Keratinocyte (primary cell): ENCODE measurements around the gene PURA. TPM values are rescaled to one million over a fixed set of nuclear protein-coding genes. Genes with fewer than 3 reads are reported as not detected.
A peak's percentile ranks its signal among the peaks of the same experiment; 100 is the strongest.

Experiments used
- DNase-seq: peaks from one replicate; pipeline ENCODE4 v3.0.0-alpha.2; 2011; ENCODE audit warnings: low read depth, missing footprints, low spot score
- FAIRE-seq: peaks from 2 replicates; lab custom pipeline; 2011; peaks lifted over from hg19 to GRCh38; lab: Jason Lieb, UNC
- H2AFZ ChIP-seq: 2 replicates; pipeline ENCODE4 v1.6.0; 2012; ENCODE audit warnings: low read length, control low read depth, inconsistent platforms; ENCODE audit not compliant: control insufficient read depth
- H3K27ac ChIP-seq: 2 replicates; pipeline ENCODE4 v1.5.1; 2011; ENCODE audit warnings: low read length; ENCODE audit not compliant: control insufficient read depth, insufficient read depth
- H3K27me3 ChIP-seq: 3 replicates; pipeline ENCODE4 v1.6.0; 2011; ENCODE audit warnings: low read length; ENCODE audit not compliant: control insufficient read depth, insufficient read depth; ENCODE audit errors: extremely low read depth
- H3K36me3 ChIP-seq, 2 experiments: 2 replicates in 1 of 2; 3 replicates in 1 of 2; pipeline ENCODE4 v1.5.1; 2011; ENCODE audit warnings: low read length in 2 of 2, mild to moderate bottlenecking in 1 of 2; ENCODE audit not compliant: control insufficient read depth in 2 of 2, insufficient read depth in 2 of 2; ENCODE audit errors: extremely low read depth in 1 of 2
- H3K4me1 ChIP-seq: 3 replicates; pipeline ENCODE4 v1.5.1; 2011; ENCODE audit warnings: low read length; ENCODE audit not compliant: control insufficient read depth, insufficient read depth; ENCODE audit errors: extremely low read depth
- H3K4me2 ChIP-seq: 3 replicates; pipeline ENCODE4 v1.6.0; 2011; ENCODE audit warnings: low read depth, low read length; ENCODE audit not compliant: control insufficient read depth, insufficient read depth; ENCODE audit errors: extremely low read depth
- H3K4me3 ChIP-seq, 3 experiments: fragments of 200-600 bp in 1 of 3; sonication (generic) in 1 of 3; 2 replicates in 2 of 3; 3 replicates in 1 of 3; pipeline ENCODE4 v1.5.1; 2011 to 2016; ENCODE audit warnings: low read length in 3 of 3, mild to moderate bottlenecking in 3 of 3, control low read depth in 2 of 3, inconsistent platforms in 1 of 3, low read depth in 1 of 3, mixed read lengths in 1 of 3, mixed run types in 1 of 3, moderate library complexity in 1 of 3; ENCODE audit not compliant: control insufficient read depth in 2 of 3, insufficient read depth in 2 of 3; ENCODE audit errors: extremely low read depth in 1 of 3
- H3K79me2 ChIP-seq: 2 replicates; pipeline ENCODE4 v1.6.0; 2012; ENCODE audit warnings: low read length; ENCODE audit not compliant: control insufficient read depth, insufficient read depth
- H3K9ac ChIP-seq: 3 replicates; pipeline ENCODE4 v1.6.0; 2011; ENCODE audit warnings: low read length; ENCODE audit not compliant: control insufficient read depth, insufficient read depth; ENCODE audit errors: extremely low read depth
- H3K9me1 ChIP-seq: 3 replicates; pipeline ENCODE4 v1.6.0; 2011; ENCODE audit warnings: low read length; ENCODE audit not compliant: control insufficient read depth, insufficient read depth; ENCODE audit errors: extremely low read depth
- H3K9me3 ChIP-seq: 2 replicates; pipeline ENCODE4 v1.5.1; 2012; ENCODE audit warnings: low read depth, low read length; ENCODE audit not compliant: control insufficient read depth
- H4K20me1 ChIP-seq: 3 replicates; pipeline ENCODE4 v1.6.0; 2011; ENCODE audit warnings: low read length; ENCODE audit not compliant: control insufficient read depth, insufficient read depth; ENCODE audit errors: extremely low read depth
- CTCF ChIP-seq, 3 experiments: IDR thresholded peaks in 1 of 3; conservative IDR thresholded peaks in 1 of 3; optimal IDR thresholded peaks in 1 of 3; 2 replicates in 2 of 3; 3 replicates in 1 of 3; pipeline versions ENCODE3 to v1.5.1; 2011; ENCODE audit warnings: low read length in 3 of 3, mild to moderate bottlenecking in 3 of 3, moderate library complexity in 2 of 3, control low read depth in 1 of 3, inconsistent platforms in 1 of 3; ENCODE audit not compliant: insufficient read depth in 2 of 3; ENCODE audit errors: extremely low read depth in 1 of 3
- EZH2 ChIP-seq: IDR thresholded peaks from one replicate; pipeline ENCODE4 v1.6.1; 2012; ENCODE audit warnings: inconsistent platforms, mild to moderate bottlenecking, low read length, moderate library complexity
- dilution Hi-C: fragments of 300-500 bp; cut with MboI; formaldehyde crosslinking; loops from one replicate; pipeline ENCODE4 v1.7.0; 2020; ENCODE audit warnings: low sequenced_read_pairs; ENCODE audit not compliant: extremely low pct_ligation_motif_present
- polyA plus RNA-seq, 5 experiments: library from polyadenylated mRNA; depleted of rRNA in 3 of 5; stranded (reverse) in 3 of 5; stranded (forward) in 1 of 5; unstranded in 1 of 5; fragments of >200 nt; gene quantifications; 1 replicate in 1 of 5; 2 replicates in 3 of 5; 3 replicates in 1 of 5; pipeline versions ENCODE4 v1.2.1 to v1.2.3, GENCODE V29; 2011 to 2012; ENCODE audit warnings: missing spikeins in 2 of 5, low read depth in 1 of 5, low replicate concordance in 1 of 5

Gene PURA
- polyA plus RNA-seq, 1 donor (not counting 4 experiments of a cell fraction or from before 2014, with no cell fraction given), result 4.1 TPM

- peak overlapping the region; percentile 80 for H3K4me2 ChIP-seq
- H3K4me1 ChIP-seq, result peaks cover 11% of the 10 kb centered on the region
- H4K20me1 ChIP-seq, result peaks cover 7% of the 10 kb centered on the region
- no peaks in the 10 kb centered on the region for H3K79me2 ChIP-seq
- no peak for TF ChIP-seq CTCF (optimal IDR thresholded peaks at IDR 0.05 in 1 of 3, IDR thresholded peaks at IDR 0.05 in 1 of 3, conservative IDR thresholded peaks at IDR 0.05 in 1 of 3; ENCODE audit: extremely low read depth in 1 of 3, insufficient read depth in 2 of 3, low read length in 3 of 3)
- no peak for TF ChIP-seq EZH2
- H3K36me3 ChIP-seq, result no peaks in the 10 kb centered on the region
- dilution Hi-C loops, result no loop called here
- no peaks in the 10 kb centered on the region for H3K9me1 ChIP-seq
- H3K27me3 ChIP-seq, result no peaks in the 10 kb centered on the region
- no peak overlapping the region for H3K9ac ChIP-seq
- no peaks in the 10 kb centered on the region for H3K9me3 ChIP-seq
- peak overlapping the region in 1 of 3 experiments; percentile 70 for H3K4me3 ChIP-seq
- DNase-seq (no peak), FAIRE-seq (no peak)
- H2AFZ ChIP-seq, result no peak overlapping the region
- H3K27ac ChIP-seq, result no peak overlapping the region
Measured at GRCh38 chr5:140145256-140145655, 31.3 kb downstream of the PURA start.

GRCh38 chr5:140145818-140146522, 32.1 kb downstream of the PURA start:
- Histone ChIP-seq H3K4me3 (peak overlapping the region; percentile 2 to 70 (median 58)), H3K36me3 (no peaks in the 10 kb centered on the region), H3K4me1 (peaks cover 11% of the 10 kb centered on the region), H4K20me1 (peaks cover 7% of the 10 kb centered on the region), H3K9me1 (no peaks in the 10 kb centered on the region), H2AFZ (peak overlapping the region; percentile 73), H3K79me2 (no peaks in the 10 kb centered on the region), H3K9me3 (no peaks in the 10 kb centered on the region), H3K4me2 (peak overlapping the region; percentile 80), H3K27ac (no peak overlapping the region), H3K27me3 (no peaks in the 10 kb centered on the region), H3K9ac (peak overlapping the region; percentile 43)
- dilution Hi-C loops, result no loop called here
- no peak for DNase-seq
- no peak for FAIRE-seq
- no peak for TF ChIP-seq EZH2
- TF ChIP-seq CTCF (optimal IDR thresholded peaks at IDR 0.05 in 1 of 3, IDR thresholded peaks at IDR 0.05 in 1 of 3, conservative IDR thresholded peaks at IDR 0.05 in 1 of 3; ENCODE audit: extremely low read depth in 1 of 3, insufficient read depth in 2 of 3, low read length in 3 of 3), result peak in 2 of 3 experiments; percentile 52 to 56
